ENCODE data around the gene EHD3. TPM values are rescaled to one million over a fixed set of nuclear protein-coding genes. Genes with fewer than 3 reads are reported as not detected.

Gene EHD3
- total and polyA plus RNA-seq, 4 donors = 7.2 to 20.2 (median 13.2) TPM

DNA sequence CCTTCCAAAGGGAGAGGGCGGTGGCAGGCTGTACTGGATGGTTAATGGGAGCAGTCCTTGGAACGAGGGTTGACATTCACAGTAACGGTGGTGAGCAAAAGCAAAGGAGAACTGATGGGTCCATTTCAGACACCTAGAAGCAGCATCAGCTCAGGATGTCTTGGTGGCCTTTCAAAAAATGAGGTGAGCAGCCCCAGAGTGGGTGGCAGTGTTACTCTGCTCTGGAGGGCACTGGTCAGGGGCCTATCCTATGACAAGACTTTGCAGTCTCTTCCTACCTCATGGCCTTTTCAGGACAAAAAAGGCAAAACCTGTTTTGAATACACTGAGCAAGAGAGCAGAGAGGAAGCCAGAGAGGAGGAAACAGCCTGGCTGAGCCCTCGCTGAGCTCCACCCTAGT is 40.1 kb upstream of the EHD3 start:
- TF ChIP-seq, protein P1, sequence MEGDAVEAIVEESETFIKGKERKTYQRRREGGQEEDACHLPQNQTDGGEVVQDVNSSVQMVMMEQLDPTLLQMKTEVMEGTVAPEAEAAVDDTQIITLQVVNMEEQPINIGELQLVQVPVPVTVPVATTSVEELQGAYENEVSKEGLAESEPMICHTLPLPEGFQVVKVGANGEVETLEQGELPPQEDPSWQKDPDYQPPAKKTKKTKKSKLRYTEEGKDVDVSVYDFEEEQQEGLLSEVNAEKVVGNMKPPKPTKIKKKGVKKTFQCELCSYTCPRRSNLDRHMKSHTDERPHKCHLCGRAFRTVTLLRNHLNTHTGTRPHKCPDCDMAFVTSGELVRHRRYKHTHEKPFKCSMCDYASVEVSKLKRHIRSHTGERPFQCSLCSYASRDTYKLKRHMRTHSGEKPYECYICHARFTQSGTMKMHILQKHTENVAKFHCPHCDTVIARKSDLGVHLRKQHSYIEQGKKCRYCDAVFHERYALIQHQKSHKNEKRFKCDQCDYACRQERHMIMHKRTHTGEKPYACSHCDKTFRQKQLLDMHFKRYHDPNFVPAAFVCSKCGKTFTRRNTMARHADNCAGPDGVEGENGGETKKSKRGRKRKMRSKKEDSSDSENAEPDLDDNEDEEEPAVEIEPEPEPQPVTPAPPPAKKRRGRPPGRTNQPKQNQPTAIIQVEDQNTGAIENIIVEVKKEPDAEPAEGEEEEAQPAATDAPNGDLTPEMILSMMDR (IDR thresholded peaks at IDR 0.05; ENCODE audit: low read depth, low read length, missing input control) = no peak
- TF ChIP-seq MAX (IDR thresholded peaks at IDR 0.05) (no peak), JUND (IDR thresholded peaks at IDR 0.05) (no peak), RXRA (IDR thresholded peaks at IDR 0.05) (no peak), ATF3 (IDR thresholded peaks at IDR 0.05) (no peak), TAF1 (conservative IDR thresholded peaks at IDR 0.05) (no peak), RAD21 (IDR thresholded peaks at IDR 0.05) (no peak), SP1 (IDR thresholded peaks at IDR 0.05) (no peak), FOXA2 (IDR thresholded peaks at IDR 0.05) (no peak), HNF4G (IDR thresholded peaks at IDR 0.05) (no peak), NR2F2 (IDR thresholded peaks at IDR 0.05) (no peak)
- TF ChIP-seq, protein P2, sequence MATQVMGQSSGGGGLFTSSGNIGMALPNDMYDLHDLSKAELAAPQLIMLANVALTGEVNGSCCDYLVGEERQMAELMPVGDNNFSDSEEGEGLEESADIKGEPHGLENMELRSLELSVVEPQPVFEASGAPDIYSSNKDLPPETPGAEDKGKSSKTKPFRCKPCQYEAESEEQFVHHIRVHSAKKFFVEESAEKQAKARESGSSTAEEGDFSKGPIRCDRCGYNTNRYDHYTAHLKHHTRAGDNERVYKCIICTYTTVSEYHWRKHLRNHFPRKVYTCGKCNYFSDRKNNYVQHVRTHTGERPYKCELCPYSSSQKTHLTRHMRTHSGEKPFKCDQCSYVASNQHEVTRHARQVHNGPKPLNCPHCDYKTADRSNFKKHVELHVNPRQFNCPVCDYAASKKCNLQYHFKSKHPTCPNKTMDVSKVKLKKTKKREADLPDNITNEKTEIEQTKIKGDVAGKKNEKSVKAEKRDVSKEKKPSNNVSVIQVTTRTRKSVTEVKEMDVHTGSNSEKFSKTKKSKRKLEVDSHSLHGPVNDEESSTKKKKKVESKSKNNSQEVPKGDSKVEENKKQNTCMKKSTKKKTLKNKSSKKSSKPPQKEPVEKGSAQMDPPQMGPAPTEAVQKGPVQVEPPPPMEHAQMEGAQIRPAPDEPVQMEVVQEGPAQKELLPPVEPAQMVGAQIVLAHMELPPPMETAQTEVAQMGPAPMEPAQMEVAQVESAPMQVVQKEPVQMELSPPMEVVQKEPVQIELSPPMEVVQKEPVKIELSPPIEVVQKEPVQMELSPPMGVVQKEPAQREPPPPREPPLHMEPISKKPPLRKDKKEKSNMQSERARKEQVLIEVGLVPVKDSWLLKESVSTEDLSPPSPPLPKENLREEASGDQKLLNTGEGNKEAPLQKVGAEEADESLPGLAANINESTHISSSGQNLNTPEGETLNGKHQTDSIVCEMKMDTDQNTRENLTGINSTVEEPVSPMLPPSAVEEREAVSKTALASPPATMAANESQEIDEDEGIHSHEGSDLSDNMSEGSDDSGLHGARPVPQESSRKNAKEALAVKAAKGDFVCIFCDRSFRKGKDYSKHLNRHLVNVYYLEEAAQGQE (IDR thresholded peaks at IDR 0.05) = no peak
- DNase-seq (ENCODE audit: low spot score) = no peak
- 88% methylated on average over 4 of the region's 4 CpGs for WGBS
- Histone ChIP-seq H3K9me3 (ENCODE audit: control insufficient read depth in 4 of 4, low read length in 3 of 4) (no peaks in the 10 kb centered on the region), H3K36me3 (ENCODE audit: control insufficient read depth in 4 of 4, insufficient read depth in 3 of 4, low read depth in 1 of 4, low read length in 3 of 4) (no peaks in the 10 kb centered on the region), H3K27me3 (ENCODE audit: control insufficient read depth in 4 of 4, insufficient read depth in 4 of 4, low read length in 3 of 4) (no peaks in the 10 kb centered on the region), H3K4me1 (ENCODE audit: control insufficient read depth in 4 of 4, insufficient read depth in 4 of 4, low read length in 3 of 4) (no peaks in the 10 kb centered on the region), H3K4me3 (ENCODE audit: low read depth in 1 of 3, low read length in 3 of 3) (no peak overlapping the region), H3K9ac (ENCODE audit: low read depth in 1 of 2, low read length in 2 of 2) (no peak overlapping the region), H3K27ac (ENCODE audit: low read depth in 1 of 2, low read length in 2 of 2) (no peak overlapping the region)

DNA sequence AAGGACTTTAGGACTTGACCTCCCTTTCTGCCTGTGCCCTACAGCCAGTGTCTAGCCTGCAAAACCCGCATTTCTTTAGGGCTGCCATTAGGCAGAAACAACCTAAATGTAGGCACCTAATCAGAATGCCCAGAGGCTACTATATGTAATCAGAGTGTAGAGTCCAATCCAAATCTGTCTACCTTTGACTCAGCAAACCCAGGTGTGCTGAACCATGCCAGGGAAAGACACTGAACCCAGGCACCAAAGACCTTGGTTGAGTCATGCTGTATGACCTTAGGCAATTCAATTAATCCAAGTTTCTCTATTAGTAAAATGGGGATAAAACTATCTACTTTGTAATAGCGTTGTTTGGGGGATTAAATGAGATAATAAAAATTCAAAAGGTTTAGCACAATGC is 37.3 kb upstream of the EHD3 start:
- WGBS = 92% methylated on average over 2 of the region's 2 CpGs
- Histone ChIP-seq H3K4me3 (ENCODE audit: low read depth in 1 of 3, low read length in 3 of 3) (no peak overlapping the region), H3K4me1 (ENCODE audit: control insufficient read depth in 4 of 4, insufficient read depth in 4 of 4, low read length in 3 of 4) (no peaks in the 10 kb centered on the region), H3K9me3 (ENCODE audit: control insufficient read depth in 4 of 4, low read length in 3 of 4) (no peaks in the 10 kb centered on the region), H3K36me3 (ENCODE audit: control insufficient read depth in 4 of 4, insufficient read depth in 3 of 4, low read depth in 1 of 4, low read length in 3 of 4) (no peaks in the 10 kb centered on the region), H3K27ac (ENCODE audit: low read depth in 1 of 2, low read length in 2 of 2) (no peak overlapping the region), H3K9ac (ENCODE audit: low read depth in 1 of 2, low read length in 2 of 2) (no peak overlapping the region), H3K27me3 (ENCODE audit: control insufficient read depth in 4 of 4, insufficient read depth in 4 of 4, low read length in 3 of 4) (no peaks in the 10 kb centered on the region)
- DNase-seq (ENCODE audit: low spot score) = no peak
- TF ChIP-seq RXRA (IDR thresholded peaks at IDR 0.05) (no peak), ATF3 (IDR thresholded peaks at IDR 0.05) (no peak), TAF1 (conservative IDR thresholded peaks at IDR 0.05) (no peak), HNF4G (IDR thresholded peaks at IDR 0.05) (no peak), EGR1 (IDR thresholded peaks at IDR 0.05; ENCODE audit: low read depth in 2 of 2) (no peak)
- TF ChIP-seq, protein P2 (IDR thresholded peaks at IDR 0.05) = no peak
